Activated CD4-positive, alpha-beta T cell treated with anti-CD3 and anti-CD28 coated beads, Interleukin-2, amount 10 ng/mL, durations not matched to agents 24 days and 14 days (primary cell): ENCODE measurements around the gene ATF2. TPM values are rescaled to one million over a fixed set of nuclear protein-coding genes. Genes with fewer than 3 reads are reported as not detected.

Experiments used
- DNase-seq: peaks from one replicate; pipeline ENCODE4 v3.0.0; 2022
- H3K27ac Mint-ChIP-seq: one replicate; pipeline ENCODE4 v1.8.0; 2022; ENCODE audit warnings: mild to moderate bottlenecking, mixed read lengths
- H3K27me3 Mint-ChIP-seq: one replicate; pipeline ENCODE4 v1.8.0; 2022; ENCODE audit warnings: mixed read lengths
- H3K36me3 Mint-ChIP-seq: one replicate; pipeline ENCODE4 v1.8.0; 2022; ENCODE audit warnings: low read depth, mild to moderate bottlenecking, mixed read lengths
- H3K4me1 Mint-ChIP-seq: one replicate; pipeline ENCODE4 v1.8.0; 2021; ENCODE audit warnings: mixed read lengths
- H3K4me3 Mint-ChIP-seq: one replicate; pipeline ENCODE4 v1.8.0; 2022; ENCODE audit warnings: mild to moderate bottlenecking, moderate library complexity, mixed read lengths
- H3K9me3 Mint-ChIP-seq: one replicate; pipeline ENCODE4 v1.8.0; 2021; ENCODE audit warnings: mixed read lengths
- intact Hi-C: fragments of 100-400 bp; cut with micrococcal nuclease; formaldehyde crosslinking; loops from one replicate; pipeline ENCODE4 v1.15.1; 2023
- total RNA-seq: library from RNA; stranded (reverse); gene quantifications from 2 replicates; pipeline ENCODE4 v1.2.3, GENCODE V29; 2022

ATF2 gene
- total RNA-seq, 1 donor from 2014 or later: 58.8 TPM

- no peak for DNase-seq
- intact Hi-C loops: no loop called here
- H3K36me3 Mint-ChIP-seq: no peaks in the 10 kb centered on the region
- peaks cover 2% of the 10 kb centered on the region for H3K27me3 Mint-ChIP-seq
- H3K4me1 Mint-ChIP-seq: no peaks in the 10 kb centered on the region
- no peak overlapping the region for H3K4me3 Mint-ChIP-seq
- no peak overlapping the region for H3K27ac Mint-ChIP-seq
- no peaks in the 10 kb centered on the region for H3K9me3 Mint-ChIP-seq
Measured at GRCh38 chr2:175025233-175025632, 142.8 kb downstream of the ATF2 start.

- H3K9me3 Mint-ChIP-seq: no peaks in the 10 kb centered on the region
- H3K36me3 Mint-ChIP-seq: no peaks in the 10 kb centered on the region
- H3K4me3 Mint-ChIP-seq: no peak overlapping the region
- H3K27me3 Mint-ChIP-seq: peaks cover 2% of the 10 kb centered on the region
- H3K27ac Mint-ChIP-seq: no peak overlapping the region
- H3K4me1 Mint-ChIP-seq: no peaks in the 10 kb centered on the region
- intact Hi-C loops: no loop called here
- no peak for DNase-seq
Measured at GRCh38 chr2:175022923-175023322, 145.1 kb downstream of the ATF2 start.

Other genes with a start within 250 kb of the ATF2 start
- gene CHN1, start 162.8 kb downstream of the ATF2 start, total RNA-seq: 3.1 and 5.1 TPM in 2 replicates
- 405 and 414 TPM in 2 replicates for gene ATP5MC3, start 13.5 kb upstream of the ATF2 start, total RNA-seq